GM23338 (cell line): ENCODE data around the gene MDH1B. TPM values are rescaled to one million over a fixed set of nuclear protein-coding genes. Genes with fewer than 3 reads are reported as not detected.

Experiments used
- ATAC-seq: fragments of 200-7000 bp; cut with Tn5 transposase; 3 replicates; pipeline ENCODE4 v1.9.1; 2020
- DNase-seq: peaks from one replicate; pipeline ENCODE4 v3.0.0-alpha.2; 2015; ENCODE audit warnings: low spot score
- H2AFZ ChIP-seq: fragments of 200-600 bp; sonication (generic); 2 replicates; pipeline ENCODE4 v1.8.0; 2016; ENCODE audit warnings: antibody characterized with exemption, mild to moderate bottlenecking, moderate library complexity
- H3F3A ChIP-seq: fragments of 200-600 bp; sonication (generic); replicated peaks from 2 replicates; pipeline ENCODE4 v1.8.0; 2017; ENCODE audit warnings: antibody characterized with exemption, mixed run types, low read depth
- H3K27ac ChIP-seq: fragments of 200-600 bp; sonication (generic); 2 replicates; pipeline ENCODE4 v1.6.1; 2016; ENCODE audit warnings: low read depth
- H3K27me3 ChIP-seq: fragments of 200-600 bp; sonication (generic); 2 replicates; pipeline ENCODE4 v1.8.0; 2016; ENCODE audit warnings: mild to moderate bottlenecking, mixed run types, moderate library complexity; ENCODE audit not compliant: insufficient read depth
- H3K36me3 ChIP-seq: fragments of 200-600 bp; sonication (generic); 2 replicates; pipeline ENCODE4 v1.8.0; 2016; ENCODE audit warnings: mild to moderate bottlenecking; ENCODE audit not compliant: insufficient read depth
- H3K4me1 ChIP-seq: fragments of 200-600 bp; sonication (generic); 2 replicates; pipeline ENCODE4 v1.8.0; 2016; ENCODE audit warnings: mild to moderate bottlenecking, moderate library complexity; ENCODE audit not compliant: insufficient read depth
- H3K4me2 ChIP-seq: fragments of 200-600 bp; sonication (generic); 2 replicates; pipeline ENCODE4 v1.7.1; 2017; ENCODE audit warnings: mixed run types
- H3K4me3 ChIP-seq: fragments of 200-600 bp; sonication (generic); 2 replicates; pipeline ENCODE4 v1.6.1; 2016; ENCODE audit warnings: mixed run types
- H3K79me2 ChIP-seq: fragments of 200-600 bp; sonication (generic); replicated peaks from 2 replicates; pipeline ENCODE4 v1.8.0; 2017; ENCODE audit warnings: mild to moderate bottlenecking; ENCODE audit not compliant: insufficient read depth
- H3K9me2 ChIP-seq: fragments of 200-600 bp; sonication (generic); 2 replicates; pipeline ENCODE4 v1.8.0; 2017; ENCODE audit not compliant: insufficient read depth
- H4K20me1 ChIP-seq: fragments of 200-600 bp; sonication (generic); replicated peaks from 2 replicates; pipeline ENCODE4 v1.8.0; 2017; ENCODE audit warnings: mild to moderate bottlenecking; ENCODE audit not compliant: insufficient read depth
- H3K27ac Mint-ChIP-seq: 2 replicates; pipeline ENCODE4 v1.8.0; 2020; ENCODE audit warnings: inconsistent platforms, mild to moderate bottlenecking, moderate library complexity, mixed read lengths
- H3K27me3 Mint-ChIP-seq: 3 replicates; pipeline ENCODE4 v1.8.0; 2022; ENCODE audit warnings: low read depth, mild to moderate bottlenecking, moderate library complexity, mixed read lengths, inconsistent platforms; ENCODE audit not compliant: insufficient read depth, poor library complexity
- H3K36me3 Mint-ChIP-seq: 3 replicates; pipeline ENCODE4 v1.8.0; 2021; ENCODE audit warnings: low read depth, mild to moderate bottlenecking, inconsistent platforms, moderate library complexity, mixed read lengths
- H3K4me1 Mint-ChIP-seq: 3 replicates; pipeline ENCODE4 v1.8.0; 2020; ENCODE audit warnings: mild to moderate bottlenecking, inconsistent platforms, mixed read lengths
- H3K4me3 Mint-ChIP-seq: 3 replicates; pipeline ENCODE4 v1.8.0; 2021; ENCODE audit warnings: moderate library complexity, mild to moderate bottlenecking, inconsistent platforms, mixed read lengths
- H3K9me3 Mint-ChIP-seq: 3 replicates; pipeline ENCODE4 v1.8.0; 2020; ENCODE audit warnings: moderate library complexity, mild to moderate bottlenecking, inconsistent platforms, mixed read lengths
- CREB1 ChIP-seq: fragments of 250-450 bp; sonication (Bioruptor Pico); IDR thresholded peaks from 2 replicates; pipeline ENCODE4 v1.5.0; 2020; ENCODE audit warnings: low read depth, mild to moderate bottlenecking, moderate library complexity
- CTCF ChIP-seq, 2 experiments: fragments of 200-600 bp in 1 of 2; sonication (generic) in 1 of 2; conservative IDR thresholded peaks; 2 replicates each; pipeline versions ENCODE4 v1.5.1 to v1.6.1; 2016 to 2017; ENCODE audit warnings: antibody characterized with exemption in 2 of 2, low read depth in 2 of 2, mild to moderate bottlenecking in 2 of 2, moderate library complexity in 1 of 2
- ETS1 ChIP-seq: IDR thresholded peaks from 2 replicates; pipeline ENCODE4 v1.6.1; 2016; ENCODE audit warnings: antibody characterized with exemption
- EZH2 ChIP-seq: fragments of 200-600 bp; sonication (generic); IDR thresholded peaks from one replicate; pipeline ENCODE4 v1.8.0; 2017; ENCODE audit warnings: antibody characterized with exemption, mild to moderate bottlenecking, low read depth; ENCODE audit not compliant: unreplicated experiment
- EZH2phosphoT487 ChIP-seq: fragments of 200-600 bp; sonication (generic); IDR thresholded peaks from one replicate; pipeline ENCODE4 v1.8.1; 2018; ENCODE audit warnings: antibody characterized with exemption; ENCODE audit not compliant: unreplicated experiment
- NANOG ChIP-seq: IDR thresholded peaks from 2 replicates; pipeline ENCODE4 v1.6.1; 2016; ENCODE audit warnings: antibody characterized with exemption, borderline replicate concordance
- POLR2AphosphoS5 ChIP-seq: IDR thresholded peaks from 2 replicates; pipeline ENCODE4 v1.6.1; 2016; ENCODE audit warnings: antibody characterized with exemption, low read depth
- REST ChIP-seq: IDR thresholded peaks from one replicate; pipeline ENCODE4 v1.6.1; 2018; ENCODE audit warnings: antibody characterized with exemption; ENCODE audit not compliant: unreplicated experiment
- STAT1 ChIP-seq: IDR thresholded peaks from one replicate; pipeline ENCODE4 v1.6.1; 2016; ENCODE audit warnings: antibody characterized with exemption; ENCODE audit not compliant: unreplicated experiment
- ZNF114 ChIP-seq: fragments of 250-450 bp; sonication (Bioruptor Pico); IDR thresholded peaks from 2 replicates; pipeline ENCODE4 v1.5.0; 2020; ENCODE audit warnings: mild to moderate bottlenecking, moderate library complexity
- ZNF331 ChIP-seq: fragments of 250-450 bp; sonication (Bioruptor Pico); IDR thresholded peaks from 2 replicates; pipeline ENCODE4 v1.5.0; 2020; ENCODE audit warnings: low read depth, mild to moderate bottlenecking, moderate library complexity
- ZNF462 ChIP-seq: fragments of 250-450 bp; sonication (Bioruptor Pico); IDR thresholded peaks from 2 replicates; pipeline ENCODE4 v1.5.0; 2020; ENCODE audit warnings: mild to moderate bottlenecking, moderate library complexity
- polyA plus RNA-seq: library from polyadenylated mRNA; unstranded; fragments of >200 nt; fragmentation: Nextera tagmentation; extraction: Ambion mirVana; gene quantifications from 2 replicates; pipeline ENCODE4 v1.2.1, GENCODE V29; 2016
- total RNA-seq: library from RNA; depleted of rRNA; stranded (reverse); fragments of >200 nt; shearing (Covaris generic); gene quantifications from 2 replicates; pipeline ENCODE4 v1.2.3, GENCODE V29; 2014

Gene MDH1B
- total and polyA plus RNA-seq, 2 experiments from 2014 or later: 1.7 to 1.8 TPM

GRCh38 chr2:206814498-206814897 is 49.4 kb upstream of the MDH1B start:
- Histone ChIP-seq H3K36me3 (peaks cover 4% of the 10 kb centered on the region), H3K4me2 (peak overlapping the region; percentile 45), H2AFZ (no peak overlapping the region), H3K79me2 (peaks cover 49% of the 10 kb centered on the region), H3K27me3 (no peaks in the 10 kb centered on the region), H3K4me3 (no peak overlapping the region), H4K20me1 (no peaks in the 10 kb centered on the region), H3K27ac (no peak overlapping the region), H3F3A (no peaks in the 10 kb centered on the region), H3K4me1 (peaks cover 38% of the 10 kb centered on the region), H3K9me2 (no peaks in the 10 kb centered on the region)
- ATAC-seq: no peak
- TF ChIP-seq ETS1 (no peak), REST (no peak), CTCF (conservative IDR thresholded peaks at IDR 0.05; ENCODE audit: low read depth in 2 of 2) (no peak), POLR2AphosphoS5 (no peak), ZNF114 (CRISPR knock-in tag) (no peak), EZH2 (no peak), CREB1 (CRISPR knock-in tag) (no peak), ZNF462 (CRISPR knock-in tag) (no peak), EZH2phosphoT487 (no peak), STAT1 (no peak), NANOG (no peak), ZNF331 (CRISPR knock-in tag) (no peak)
- H3K27ac Mint-ChIP-seq: peak overlapping the region; percentile 87; the same call in 1 of the 2 replicates
- peaks cover 1% of the 10 kb centered on the region for H3K27me3 Mint-ChIP-seq
- no peak for DNase-seq
- H3K9me3 Mint-ChIP-seq: peaks cover 13% of the 10 kb centered on the region
- peaks cover 36% of the 10 kb centered on the region for H3K4me1 Mint-ChIP-seq
- no peak overlapping the region for H3K4me3 Mint-ChIP-seq
- peaks cover 20% of the 10 kb centered on the region for H3K36me3 Mint-ChIP-seq
